ENCODE data around the gene HEPHL1. TPM values are rescaled to one million over a fixed set of nuclear protein-coding genes. Genes with fewer than 3 reads are reported as not detected.

HEPHL1 gene
- total RNA-seq, 6 experiments from 2014 or later = not detected

DNA sequence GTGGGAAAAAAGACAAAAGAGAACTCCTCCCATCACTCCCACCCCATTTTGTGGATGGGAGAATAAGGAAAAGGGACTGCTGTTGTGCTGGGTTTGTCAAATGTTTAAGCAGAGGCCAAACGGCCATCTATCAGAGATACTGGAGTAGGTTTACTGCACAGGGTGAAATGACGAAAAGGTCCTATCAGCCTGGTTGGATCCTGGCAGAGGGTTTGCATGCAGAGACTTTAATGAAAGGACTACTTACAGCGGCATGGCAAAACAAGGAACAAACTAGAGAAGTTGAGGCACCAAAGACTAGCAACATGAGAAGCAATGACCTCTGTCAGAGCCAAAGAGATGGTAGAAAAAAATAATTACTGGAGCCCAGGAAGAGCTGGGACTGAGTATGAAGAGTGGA is 32.2 kb upstream of the HEPHL1 start:
- TF ChIP-seq, protein P1, sequence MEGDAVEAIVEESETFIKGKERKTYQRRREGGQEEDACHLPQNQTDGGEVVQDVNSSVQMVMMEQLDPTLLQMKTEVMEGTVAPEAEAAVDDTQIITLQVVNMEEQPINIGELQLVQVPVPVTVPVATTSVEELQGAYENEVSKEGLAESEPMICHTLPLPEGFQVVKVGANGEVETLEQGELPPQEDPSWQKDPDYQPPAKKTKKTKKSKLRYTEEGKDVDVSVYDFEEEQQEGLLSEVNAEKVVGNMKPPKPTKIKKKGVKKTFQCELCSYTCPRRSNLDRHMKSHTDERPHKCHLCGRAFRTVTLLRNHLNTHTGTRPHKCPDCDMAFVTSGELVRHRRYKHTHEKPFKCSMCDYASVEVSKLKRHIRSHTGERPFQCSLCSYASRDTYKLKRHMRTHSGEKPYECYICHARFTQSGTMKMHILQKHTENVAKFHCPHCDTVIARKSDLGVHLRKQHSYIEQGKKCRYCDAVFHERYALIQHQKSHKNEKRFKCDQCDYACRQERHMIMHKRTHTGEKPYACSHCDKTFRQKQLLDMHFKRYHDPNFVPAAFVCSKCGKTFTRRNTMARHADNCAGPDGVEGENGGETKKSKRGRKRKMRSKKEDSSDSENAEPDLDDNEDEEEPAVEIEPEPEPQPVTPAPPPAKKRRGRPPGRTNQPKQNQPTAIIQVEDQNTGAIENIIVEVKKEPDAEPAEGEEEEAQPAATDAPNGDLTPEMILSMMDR (IDR thresholded peaks at IDR 0.05) = no peak
- no peaks in the 10 kb centered on the region; the same call in 1 of the 2 replicates for H3K27me3 Mint-ChIP-seq (ENCODE audit: insufficient read depth)
- peaks cover 25% of the 10 kb centered on the region for H3K4me1 Mint-ChIP-seq (ENCODE audit: low read depth)
- no peak for DNase-seq
- peaks cover 10% of the 10 kb centered on the region for H3K9me3 Mint-ChIP-seq
- H3K4me3 Mint-ChIP-seq = no peak overlapping the region
- H3K36me3 Mint-ChIP-seq (ENCODE audit: low read depth) = peaks cover 5% of the 10 kb centered on the region; the same call in 1 of the 2 replicates
- H3K27ac Mint-ChIP-seq = no peak overlapping the region

DNA sequence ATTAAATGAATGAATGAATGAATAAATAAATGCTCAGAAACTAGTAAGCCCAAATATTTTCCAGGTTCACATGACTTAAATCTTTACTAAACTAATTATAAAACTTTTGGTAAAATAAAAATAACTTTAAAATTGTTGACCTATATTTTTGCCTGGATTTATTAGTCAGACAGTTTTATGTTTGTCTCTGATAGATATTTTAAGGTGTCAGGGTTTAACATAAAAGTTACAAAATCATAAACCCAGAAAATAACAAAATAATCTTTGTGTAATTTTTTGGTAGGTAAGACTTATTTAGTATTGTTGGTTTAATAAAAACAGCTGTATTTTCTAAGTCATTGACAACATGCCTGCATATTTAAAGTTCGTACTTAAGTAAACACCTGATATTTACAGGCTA is 27.4 kb upstream of the HEPHL1 start:
- no peak for DNase-seq
- Mint-ChIP-seq H3K9me3 (peaks cover 14% of the 10 kb centered on the region), H3K27me3 (ENCODE audit: insufficient read depth) (no peaks in the 10 kb centered on the region), H3K27ac (no peak overlapping the region), H3K4me1 (ENCODE audit: low read depth) (no peaks in the 10 kb centered on the region), H3K36me3 (ENCODE audit: low read depth) (peaks cover 10% of the 10 kb centered on the region), H3K4me3 (no peak overlapping the region)
- TF ChIP-seq, protein P1 (IDR thresholded peaks at IDR 0.05) = no peak

DNA sequence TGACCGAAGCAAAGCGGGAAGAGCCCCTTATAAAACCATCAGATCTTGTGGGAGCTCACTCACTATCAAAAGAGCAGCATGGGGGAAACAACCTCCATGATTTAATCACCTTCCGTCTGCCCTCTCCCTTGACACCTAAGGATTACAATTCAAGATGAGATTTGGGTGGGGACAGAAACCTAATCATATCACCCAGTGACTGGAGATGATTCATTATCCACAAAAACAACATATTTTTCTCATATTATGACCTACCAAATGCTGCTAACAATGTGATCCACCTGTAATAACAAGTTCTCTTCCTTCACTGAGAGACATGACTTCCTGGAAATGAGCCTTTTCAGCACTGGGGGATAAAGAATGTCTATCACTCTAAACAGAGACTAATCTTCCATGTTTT is 23.4 kb upstream of the HEPHL1 start:
- TF ChIP-seq, protein P1 (IDR thresholded peaks at IDR 0.05) = no peak
- Mint-ChIP-seq H3K27me3 (ENCODE audit: insufficient read depth) (no peaks in the 10 kb centered on the region), H3K9me3 (peaks cover 13% of the 10 kb centered on the region), H3K4me1 (ENCODE audit: low read depth) (peaks cover 18% of the 10 kb centered on the region), H3K36me3 (ENCODE audit: low read depth) (peaks cover 10% of the 10 kb centered on the region), H3K4me3 (no peak overlapping the region), H3K27ac (no peak overlapping the region)
- DNase-seq = no peak

DNA sequence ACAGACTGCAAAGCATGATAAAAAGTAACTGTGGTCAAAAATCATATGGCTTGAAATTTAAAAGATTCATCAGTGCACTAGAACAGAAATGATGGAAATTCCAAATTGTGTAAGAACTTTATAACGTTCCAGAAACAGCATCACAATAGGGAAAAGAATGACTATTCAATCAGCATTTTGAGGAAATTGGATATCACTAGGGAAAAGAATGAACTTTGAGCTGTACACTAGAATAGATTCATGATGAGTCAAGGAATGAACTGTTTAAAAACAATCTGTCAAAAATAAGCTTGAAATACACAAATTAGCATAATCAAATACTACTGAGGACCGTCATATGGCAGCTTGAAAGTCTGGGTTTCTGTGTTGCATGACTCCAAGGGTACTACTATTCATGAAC is 20.5 kb upstream of the HEPHL1 start:
- Mint-ChIP-seq H3K36me3 (ENCODE audit: low read depth) (no peaks in the 10 kb centered on the region), H3K27ac (no peak overlapping the region), H3K4me3 (no peak overlapping the region), H3K4me1 (ENCODE audit: low read depth) (peaks cover 18% of the 10 kb centered on the region), H3K27me3 (ENCODE audit: insufficient read depth) (no peaks in the 10 kb centered on the region), H3K9me3 (no peaks in the 10 kb centered on the region)
- TF ChIP-seq, protein P1 (IDR thresholded peaks at IDR 0.05) = no peak
- no peak for DNase-seq

DNA sequence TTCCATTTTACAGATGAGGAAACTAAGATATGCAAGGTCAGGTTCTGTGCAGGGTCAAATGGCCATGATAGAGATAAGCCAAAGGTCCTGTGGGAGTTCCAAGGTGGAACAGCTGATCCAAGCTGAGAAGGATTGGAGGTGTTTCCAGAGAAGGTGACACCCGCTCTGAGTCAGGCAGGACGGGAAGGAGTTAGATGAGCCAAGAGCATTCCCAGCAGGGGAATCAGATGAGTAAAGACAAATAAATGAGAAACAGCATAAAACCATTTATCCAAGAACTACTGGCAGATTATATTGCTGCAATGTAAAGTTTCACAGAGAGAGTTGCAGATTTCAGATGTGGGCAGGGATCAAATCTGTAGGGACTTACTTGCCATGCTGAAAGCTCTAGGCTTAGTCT is 18.9 kb upstream of the HEPHL1 start:
- DNase-seq = peak; percentile 20

More for the DNA sequence above, 18.9 kb upstream of the HEPHL1 start:
- Mint-ChIP-seq H3K36me3 (ENCODE audit: low read depth) (no peaks in the 10 kb centered on the region), H3K4me1 (ENCODE audit: low read depth) (peaks cover 18% of the 10 kb centered on the region), H3K4me3 (no peak overlapping the region), H3K9me3 (no peaks in the 10 kb centered on the region), H3K27me3 (ENCODE audit: insufficient read depth) (peaks cover 3% of the 10 kb centered on the region; the same call in 1 of the 2 replicates), H3K27ac (no peak overlapping the region)
- TF ChIP-seq, protein P1 (IDR thresholded peaks at IDR 0.05) = no peak
